H1 (cell line): Measurements from ENCODE around the gene LRTM1. TPM values are rescaled to one million over a fixed set of nuclear protein-coding genes. Genes with fewer than 3 reads are reported as not detected.

ENCODE experiments used
- CTCF ChIA-PET: fragments of 300-600 bp; sonication (Branson Sonifier 250); formaldehyde crosslinking; loops from one replicate; lab custom pipeline; 2021; ENCODE audit not compliant: partially characterized antibody; lab: Charles Lee
- POLR2A ChIA-PET: fragments of 300-600 bp; sonication (Branson Sonifier 250); formaldehyde crosslinking; loops from one replicate; lab custom pipeline; 2021; ENCODE audit warnings: inconsistent platforms; ENCODE audit not compliant: partially characterized antibody; lab: Charles Lee
- DNase-seq, 2 experiments: peaks; one replicate each; pipeline versions ENCODE4 v3.0.0 to v3.0.0-alpha.2; 2010 to 2022; ENCODE audit warnings: low spot score in 2 of 2, low read depth in 1 of 2, mixed read lengths in 1 of 2
- FAIRE-seq: peaks from 2 replicates; lab custom pipeline; 2011; peaks lifted over from hg19 to GRCh38; lab: Jason Lieb, UNC
- H2AFZ ChIP-seq: 2 replicates; pipeline ENCODE4 v1.8.1; 2012; ENCODE audit warnings: low read length, inconsistent platforms
- H2AK5ac ChIP-seq: 2 replicates; pipeline ENCODE4 v1.6.1; 2013; ENCODE audit warnings: low read depth, low read length
- H2BK120ac ChIP-seq: replicated peaks from 2 replicates; pipeline ENCODE3; 2013; ENCODE audit warnings: low read depth, low read length, inconsistent platforms
- H2BK12ac ChIP-seq: 2 replicates; pipeline ENCODE4 v1.6.1; 2013; ENCODE audit warnings: low read depth, low read length
- H2BK15ac ChIP-seq: 2 replicates; pipeline ENCODE4 v1.6.1; 2013; ENCODE audit warnings: low read length
- H2BK20ac ChIP-seq: 2 replicates; pipeline ENCODE4 v1.6.1; 2013; ENCODE audit warnings: low read length
- H2BK5ac ChIP-seq: 2 replicates; pipeline ENCODE4 v1.6.1; 2013; ENCODE audit warnings: low read depth, low read length
- H3K14ac ChIP-seq: 2 replicates; pipeline ENCODE4 v1.6.1; 2013; ENCODE audit warnings: inconsistent platforms; ENCODE audit not compliant: insufficient read length
- H3K18ac ChIP-seq: 2 replicates; pipeline ENCODE4 v1.6.1; 2013; ENCODE audit warnings: low read length; ENCODE audit errors: extremely low read depth
- H3K23ac ChIP-seq: 2 replicates; pipeline ENCODE4 v1.6.1; 2013; ENCODE audit warnings: inconsistent platforms; ENCODE audit not compliant: insufficient read length
- H3K23me2 ChIP-seq: 2 replicates; pipeline ENCODE4 v1.6.1; 2013; ENCODE audit warnings: low read depth, low read length
- H3K27ac ChIP-seq: 2 replicates; pipeline ENCODE4 v1.6.1; 2011; ENCODE audit warnings: low read depth, low read length, inconsistent platforms
- H3K27me3 ChIP-seq, 4 experiments: replicated peaks in 1 of 4; 1 replicate in 1 of 4; 2 replicates in 3 of 4; pipeline versions ENCODE4 v1.6.1 to v1.8.1; 2011 to 2013; ENCODE audit warnings: low read length in 3 of 4, mild to moderate bottlenecking in 3 of 4, inconsistent platforms in 2 of 4, mixed read lengths in 2 of 4, moderate library complexity in 1 of 4; ENCODE audit not compliant: control insufficient read depth in 3 of 4, insufficient read depth in 3 of 4; ENCODE audit errors: extremely low read depth in 1 of 4
- H3K36me3 ChIP-seq, 4 experiments: 2 replicates each; pipeline versions ENCODE4 v1.6.1 to v1.8.1; 2011 to 2013; ENCODE audit warnings: mild to moderate bottlenecking in 4 of 4, low read length in 3 of 4, moderate library complexity in 2 of 4, control low read depth in 1 of 4, inconsistent platforms in 1 of 4; ENCODE audit not compliant: insufficient read depth in 4 of 4, control insufficient read depth in 2 of 4
- H3K4ac ChIP-seq: replicated peaks from 2 replicates; pipeline ENCODE3; 2013; ENCODE audit warnings: low read length, low read depth, mixed read lengths, inconsistent platforms; ENCODE audit not compliant: insufficient read length
- H3K4me1 ChIP-seq, 4 experiments: replicated peaks in 1 of 4; 1 replicate in 1 of 4; 2 replicates in 3 of 4; pipeline versions ENCODE4 v1.6.1 to v1.8.1; 2011 to 2013; ENCODE audit warnings: low read length in 3 of 4, inconsistent platforms in 2 of 4, mixed read lengths in 1 of 4; ENCODE audit not compliant: insufficient read depth in 4 of 4, control insufficient read depth in 3 of 4
- H3K4me2 ChIP-seq, 2 experiments: 2 replicates each; pipeline versions ENCODE4 v1.6.1 to v1.8.1; 2011 to 2013; ENCODE audit warnings: low read depth in 2 of 2, low read length in 2 of 2, control low read depth in 1 of 2, inconsistent platforms in 1 of 2, mild to moderate bottlenecking in 1 of 2; ENCODE audit not compliant: insufficient read depth in 1 of 2
- H3K4me3 ChIP-seq, 4 experiments: fragments of 200-600, 300-600 bp in 1 of 4; sonication (generic), shearing (Covaris generic), sonication (Bioruptor Twin) in 1 of 4; 2 replicates each; pipeline versions ENCODE4 v1.5.1 to v1.8.1; 2011 to 2016; ENCODE audit warnings: low read length in 4 of 4, low read depth in 3 of 4, control low read depth in 2 of 4, inconsistent platforms in 2 of 4, mild to moderate bottlenecking in 2 of 4, mixed read lengths in 1 of 4, moderate library complexity in 1 of 4; ENCODE audit not compliant: insufficient read depth in 2 of 4; ENCODE audit errors: extremely low read depth in 1 of 4
- H3K56ac ChIP-seq: replicated peaks from 2 replicates; pipeline ENCODE3; 2013; ENCODE audit warnings: low read depth, mild to moderate bottlenecking, mixed read lengths, low read length, inconsistent platforms; ENCODE audit not compliant: insufficient read length
- H3K79me1 ChIP-seq: 2 replicates; pipeline ENCODE4 v1.6.1; 2013; ENCODE audit warnings: low read depth, low read length, control low read depth
- H3K79me2 ChIP-seq, 2 experiments: 2 replicates each; pipeline versions ENCODE4 v1.6.1 to v1.8.1; 2012 to 2013; ENCODE audit warnings: low read length in 2 of 2, mild to moderate bottlenecking in 2 of 2, inconsistent platforms in 1 of 2; ENCODE audit not compliant: insufficient read depth in 2 of 2, control insufficient read depth in 1 of 2
- H3K9ac ChIP-seq, 4 experiments: replicated peaks in 1 of 4; 1 replicate in 1 of 4; 2 replicates in 3 of 4; pipeline versions ENCODE4 v1.6.1 to v1.8.1; 2011 to 2013; ENCODE audit warnings: low read depth in 3 of 4, low read length in 3 of 4, control low read depth in 2 of 4, mild to moderate bottlenecking in 2 of 4, moderate library complexity in 2 of 4, inconsistent platforms in 1 of 4; ENCODE audit errors: extremely low read depth in 1 of 4
- H3K9me3 ChIP-seq, 2 experiments: 2 replicates each; pipeline versions ENCODE4 v1.6.1 to v1.8.1; 2012 to 2013; ENCODE audit warnings: mild to moderate bottlenecking in 2 of 2, moderate library complexity in 2 of 2, control low read depth in 1 of 2, inconsistent platforms in 1 of 2, low read depth in 1 of 2, low read length in 1 of 2, mixed read lengths in 1 of 2; ENCODE audit not compliant: insufficient read depth in 2 of 2
- H4K20me1 ChIP-seq, 2 experiments: replicated peaks in 1 of 2; 2 replicates each; pipeline versions ENCODE3 to v1.8.1; 2011 to 2013; ENCODE audit warnings: inconsistent platforms in 2 of 2, low read length in 2 of 2, mild to moderate bottlenecking in 1 of 2; ENCODE audit not compliant: insufficient read depth in 2 of 2, control insufficient read depth in 1 of 2
- H4K5ac ChIP-seq: 2 replicates; pipeline ENCODE4 v1.6.1; 2013; ENCODE audit warnings: low read length, low read depth, mixed read lengths, inconsistent platforms; ENCODE audit not compliant: insufficient read length
- H4K8ac ChIP-seq: 2 replicates; pipeline ENCODE4 v1.8.0; 2013; ENCODE audit warnings: mild to moderate bottlenecking, moderate library complexity, low read length, inconsistent platforms; ENCODE audit not compliant: insufficient read depth; ENCODE audit errors: extremely low read depth
- H4K91ac ChIP-seq: replicated peaks from 2 replicates; pipeline ENCODE3; 2013; ENCODE audit warnings: low read length, mixed read lengths, inconsistent platforms; ENCODE audit not compliant: insufficient read length
- BCL11A ChIP-seq, 2 experiments: IDR thresholded peaks; one replicate each; pipeline ENCODE4 v1.6.1; 2011; ENCODE audit warnings: low read depth in 2 of 2, low read length in 2 of 2, mild to moderate bottlenecking in 2 of 2
- BRCA1 ChIP-seq: IDR thresholded peaks from 2 replicates; pipeline ENCODE4 v1.6.1; 2012; ENCODE audit warnings: low read depth, low read length, improper control_type of control experiment
- EGR1 ChIP-seq: IDR thresholded peaks from 2 replicates; pipeline ENCODE4 v1.6.1; 2011; ENCODE audit warnings: low read depth, low read length, borderline replicate concordance
- EP300 ChIP-seq, 2 experiments: IDR thresholded peaks; 1 replicate in 1 of 2; 2 replicates in 1 of 2; pipeline ENCODE4 v1.6.1; 2011 to 2012; ENCODE audit warnings: low read depth in 2 of 2, low read length in 2 of 2, mild to moderate bottlenecking in 2 of 2, borderline replicate concordance in 1 of 2, inconsistent platforms in 1 of 2, moderate library complexity in 1 of 2
- JUN ChIP-seq: IDR thresholded peaks from 2 replicates; pipeline ENCODE4 v1.6.1; 2011; ENCODE audit warnings: low read depth, mild to moderate bottlenecking, improper control_type of control experiment, low read length
- KDM1A ChIP-seq: fragments of 200-600, 300-600 bp; sonication (generic); IDR thresholded peaks from 2 replicates; pipeline ENCODE4 v1.7.1; 2016; ENCODE audit warnings: mild to moderate bottlenecking, low read length, borderline replicate concordance
- KDM5A ChIP-seq: fragments of 200-600 bp; IDR thresholded peaks from 2 replicates; pipeline ENCODE4 v1.7.1; 2012; ENCODE audit warnings: mild to moderate bottlenecking, low read length, inconsistent platforms, mixed read lengths
- POLR2A ChIP-seq, 2 experiments: IDR thresholded peaks; 1 replicate in 1 of 2; 2 replicates in 1 of 2; pipeline ENCODE4 v1.6.1; 2011; ENCODE audit warnings: low read depth in 2 of 2, low read length in 2 of 2, mild to moderate bottlenecking in 2 of 2; ENCODE audit errors: control extremely low read depth in 1 of 2
- POLR2AphosphoS5 ChIP-seq: IDR thresholded peaks from 2 replicates; pipeline ENCODE4 v1.6.1; 2011; ENCODE audit warnings: low read depth, low read length
- SRF ChIP-seq: IDR thresholded peaks from 2 replicates; pipeline ENCODE4 v1.6.1; 2011; ENCODE audit warnings: mild to moderate bottlenecking, low read depth, low read length, moderate library complexity
- SUZ12 ChIP-seq: fragments of 200-600 bp; sonication (generic); IDR thresholded peaks from 2 replicates; pipeline ENCODE4 v1.6.1; 2012; ENCODE audit warnings: mild to moderate bottlenecking, inconsistent platforms, low read length, moderate library complexity, mixed read lengths
- TBP ChIP-seq: IDR thresholded peaks from 2 replicates; pipeline ENCODE4 v1.6.1; 2011; ENCODE audit warnings: low read depth, low read length, improper control_type of control experiment
- ZNF274 ChIP-seq: IDR thresholded peaks from 2 replicates; pipeline ENCODE4 v1.7.0; 2012; ENCODE audit warnings: low read length, borderline replicate concordance; ENCODE audit errors: extremely low read depth
- WGBS, 2 experiments: shearing (Covaris generic) in 1 of 2; methylation state at CpG; one replicate each; pipeline versions ENCODE4 v1.1.6 to v1.1.7; 2013 to 2015; ENCODE audit warnings: low lambda C conversion rate in 2 of 2, mixed read lengths in 2 of 2, inconsistent platforms in 1 of 2, low coverage in 1 of 2, missing lambda C conversion rate in 1 of 2; ENCODE audit not compliant: insufficient replicate concordance in 2 of 2, insufficient coverage in 1 of 2, insufficient read length in 1 of 2; ENCODE audit errors: extremely low coverage in 1 of 2, missing lambda C conversion rate in 1 of 2; 5-methylcytosine and 5-hydroxymethylcytosine counted together
- polyA plus RNA-seq, 7 experiments: library from polyadenylated mRNA; depleted of rRNA in 3 of 7; stranded (reverse) in 5 of 7; unstranded in 2 of 7; fragments of >200 nt in 5 of 7; fragments of 200-250 nt in 2 of 7; gene quantifications; 1 replicate in 5 of 7; 2 replicates in 1 of 7; 4 replicates in 1 of 7; pipeline versions ENCODE4 v1.2.1 to v1.2.3, GENCODE V29; 2011 to 2013; ENCODE audit warnings: missing spikeins in 2 of 7, mixed read lengths in 2 of 7
- total RNA-seq: library from RNA; stranded (reverse); fragmentation: NEBNext Ultra II Directional; extraction: Animal tissue kit (Norgen Biotek cat#: 25700); gene quantifications from 2 replicates; pipeline ENCODE4 v1.2.1, GENCODE V29; 2021

The LRTM1 gene
- total and polyA plus RNA-seq, 2 of the 8 experiments (the other 6 are each of a cell fraction or from before 2014, with no cell fraction given) = not detected

GRCh38 chr3:54875596-54876268, 52.1 kb downstream of the LRTM1 start:
- Histone ChIP-seq H4K20me1 (no peaks in the 10 kb centered on the region), H3K79me1 (no peaks in the 10 kb centered on the region), H4K8ac (no peak overlapping the region), H2BK15ac (no peak overlapping the region), H2BK20ac (no peak overlapping the region), H3K27me3 (no peaks in the 10 kb centered on the region), H3K4ac (no peak overlapping the region), H2BK12ac (no peak overlapping the region), H2BK120ac (no peak overlapping the region), H3K9me3 (no peaks in the 10 kb centered on the region), H3K18ac (no peak overlapping the region), H4K5ac (no peak overlapping the region), H2AFZ (no peak overlapping the region), H3K56ac (no peak overlapping the region), H3K9ac (no peak overlapping the region), H3K36me3 (no peaks in the 10 kb centered on the region), H3K27ac (no peak overlapping the region), H2BK5ac (no peak overlapping the region), H3K14ac (no peak overlapping the region), H3K4me1 (peaks cover 0 to 3% (median 0%) of the 10 kb centered on the region in 4 experiments; a peak in 4 of 7 replicates), H3K23me2 (peaks cover 2% of the 10 kb centered on the region; the same call in 1 of the 2 replicates), H3K4me2 (no peak overlapping the region), H2AK5ac (no peak overlapping the region), H3K4me3 (no peak overlapping the region), H3K23ac (no peak overlapping the region), H3K79me2 (no peaks in the 10 kb centered on the region), H4K91ac (no peak overlapping the region)
- FAIRE-seq (no peak), DNase-seq (no peak)
- POLR2A ChIA-PET = no interaction called here
- 92% methylated on average over 8 of the region's 8 CpGs; no CpG with 5 or more reads in 1 of the 2 experiments for WGBS, 2 experiments
- CTCF ChIA-PET = interaction anchor here (0.8 to 1.7 kb wide), 4 partner anchors 13 to 447 kb away, joined by 3 to 8 read pairs (median 3); no protein-coding TSS in a partner anchor
- TF ChIP-seq SRF = no peak
- no peak for TF ChIP-seq TBP
- TF ChIP-seq SUZ12 = no peak
- TF ChIP-seq POLR2AphosphoS5 = no peak
- TF ChIP-seq EP300 (IDR thresholded peaks at IDR 0.05; ENCODE audit: borderline replicate concordance in 1 of 2, low read depth in 2 of 2, low read length in 2 of 2) = no peak
- TF ChIP-seq EGR1 = no peak
- no peak for TF ChIP-seq KDM5A
- no peak for TF ChIP-seq BRCA1
- TF ChIP-seq BCL11A (IDR thresholded peaks at IDR 0.05; ENCODE audit: low read depth in 2 of 2, low read length in 2 of 2) = no peak
- TF ChIP-seq ZNF274 = no peak
- no peak for TF ChIP-seq KDM1A
- TF ChIP-seq POLR2A (IDR thresholded peaks at IDR 0.05; ENCODE audit: control extremely low read depth in 1 of 2, low read depth in 2 of 2, low read length in 2 of 2) = no peak
- no peak for TF ChIP-seq JUN
